OCI-LY7 (cell line): ENCODE measurements around the gene NAA10.

Experiments used
- CTCF ChIP-seq: fragments of 200-600 bp; sonication (generic); conservative IDR thresholded peaks from 2 replicates; pipeline ENCODE4 v1.5.1; 2014; ENCODE audit warnings: mild to moderate bottlenecking, antibody characterized with exemption, low read length, moderate library complexity, mixed read lengths
- EZH2phosphoT487 ChIP-seq: fragments of 200-600 bp; sonication (generic); IDR thresholded peaks from 2 replicates; pipeline ENCODE4 v1.6.1; 2018; ENCODE audit warnings: low read depth, borderline replicate concordance, mild to moderate bottlenecking, mixed run types, antibody characterized with exemption, low read length, moderate library complexity, mixed read lengths

DNA sequence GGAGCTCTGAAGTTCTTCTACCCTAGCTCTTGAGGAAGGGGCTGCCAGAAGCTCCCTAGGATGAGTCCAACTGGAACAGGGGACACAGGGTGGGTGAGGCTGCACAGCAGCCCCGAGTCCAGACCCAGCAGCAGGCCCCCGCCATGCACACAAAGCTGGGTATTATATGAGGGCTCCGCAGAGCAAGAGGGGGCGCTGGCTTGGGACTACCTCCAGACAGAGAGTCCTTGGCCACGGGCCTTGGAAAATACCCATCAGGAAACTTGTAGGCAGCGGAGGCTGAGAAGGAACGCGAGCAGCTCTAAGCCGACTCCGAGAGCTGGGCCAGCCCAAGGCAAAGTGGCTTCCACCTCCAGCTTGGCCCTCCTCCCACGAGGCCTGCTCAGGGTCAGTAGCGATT lies 28.7 kb upstream of the NAA10 start:
- TF ChIP-seq CTCF (no peak), EZH2phosphoT487 (no peak)
